Mesodermal cell (in vitro differentiated cells): ENCODE results near the gene DNAJB8.

ENCODE experiments used
- H3K27ac ChIP-seq: 2 replicates; pipeline ENCODE4 v1.7.0; 2013; ENCODE audit warnings: mild to moderate bottlenecking, low read depth, low read length, moderate library complexity; ENCODE audit not compliant: severe bottlenecking
- H3K36me3 ChIP-seq: 2 replicates; pipeline ENCODE4 v1.7.1; 2013; ENCODE audit warnings: mild to moderate bottlenecking, low read length, moderate library complexity; ENCODE audit not compliant: control insufficient read depth, insufficient read depth
- H3K4me1 ChIP-seq: one replicate; pipeline ENCODE4 v1.7.1; 2013; ENCODE audit warnings: mild to moderate bottlenecking, low read length; ENCODE audit not compliant: insufficient read depth, control insufficient read depth, poor library complexity, severe bottlenecking
- H3K4me3 ChIP-seq: 2 replicates; pipeline ENCODE4 v1.7.0; 2013; ENCODE audit warnings: low read length, control low read depth, mild to moderate bottlenecking; ENCODE audit not compliant: insufficient read depth, poor library complexity, severe bottlenecking; ENCODE audit errors: extremely low read depth
- H3K9me3 ChIP-seq: 2 replicates; pipeline ENCODE4 v1.7.1; 2013; ENCODE audit warnings: mild to moderate bottlenecking, low read length, moderate library complexity; ENCODE audit not compliant: control insufficient read depth
- WGBS, 2 experiments: methylation state at CpG; one replicate each; pipeline ENCODE4 v1.1.5; 2013; ENCODE audit warnings: missing lambda C conversion rate in 2 of 2; ENCODE audit not compliant: insufficient coverage in 2 of 2; 5-methylcytosine and 5-hydroxymethylcytosine counted together

Gene DNAJB8

GRCh38 chr3:128482666-128483656 lies 16.3 kb upstream of the DNAJB8 start:
- Histone ChIP-seq H3K9me3 (no peaks in the 10 kb centered on the region), H3K36me3 (peaks cover 76% of the 10 kb centered on the region), H3K27ac (peak overlapping the region; percentile 94), H3K4me1 (peaks cover 45% of the 10 kb centered on the region), H3K4me3 (peak overlapping the region; percentile 90)
- 4% methylated on average over 10 to 13 of the region's 33 CpGs for WGBS, 2 experiments

GRCh38 chr3:128482175-128482574 lies 15.5 kb upstream of the DNAJB8 start:
- peaks cover 45% of the 10 kb centered on the region for H3K4me1 ChIP-seq
- H3K9me3 ChIP-seq: no peaks in the 10 kb centered on the region
- H3K4me3 ChIP-seq: peak overlapping the region; percentile 90
- peaks cover 76% of the 10 kb centered on the region for H3K36me3 ChIP-seq
- 15 to 24% methylated on average over 10 to 11 of the region's 11 CpGs for WGBS, 2 experiments
- H3K27ac ChIP-seq: peak overlapping the region; percentile 94

DNA sequence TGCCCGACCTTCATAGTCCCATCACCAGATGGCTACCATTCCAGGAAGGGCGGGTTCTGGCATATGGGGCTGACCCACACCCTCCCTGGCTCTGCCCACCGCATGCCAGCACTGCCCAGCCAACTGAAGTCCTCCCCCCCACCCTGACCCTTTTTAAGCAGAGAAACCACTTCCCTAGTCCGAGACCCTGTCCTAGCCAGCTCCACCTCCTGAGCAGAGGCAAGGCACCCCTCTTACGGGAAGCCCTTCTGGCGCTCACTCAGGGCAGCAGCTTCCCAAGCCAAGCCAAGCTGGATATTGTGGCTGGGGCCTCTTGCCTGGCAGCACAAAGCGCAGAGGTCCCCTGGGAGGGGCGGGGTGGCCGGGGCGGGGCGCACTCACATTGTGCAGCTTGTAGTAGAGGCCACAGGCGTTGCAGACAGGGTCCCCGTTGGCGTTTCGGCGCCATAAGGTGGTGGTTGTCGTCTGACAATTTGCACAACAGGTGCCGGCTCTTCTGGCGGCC lies 14.8 kb upstream of the DNAJB8 start:
- Histone ChIP-seq H3K36me3 (peaks cover 72% of the 10 kb centered on the region), H3K4me3 (peak overlapping the region; percentile 90), H3K27ac (no peak overlapping the region), H3K9me3 (no peaks in the 10 kb centered on the region), H3K4me1 (peaks cover 45% of the 10 kb centered on the region)
- 42 to 46% methylated on average over 17 to 18 of the region's 19 CpGs for WGBS, 2 experiments

- Histone ChIP-seq H3K4me3 (no peak overlapping the region), H3K36me3 (peaks cover 66% of the 10 kb centered on the region), H3K9me3 (no peaks in the 10 kb centered on the region), H3K4me1 (peaks cover 45% of the 10 kb centered on the region), H3K27ac (no peak overlapping the region)
- 94 to 95% methylated on average over 26 to 27 of the region's 27 CpGs for WGBS, 2 experiments
Observed at GRCh38 chr3:128480717-128481437, 14.2 kb upstream of the DNAJB8 start.

DNA sequence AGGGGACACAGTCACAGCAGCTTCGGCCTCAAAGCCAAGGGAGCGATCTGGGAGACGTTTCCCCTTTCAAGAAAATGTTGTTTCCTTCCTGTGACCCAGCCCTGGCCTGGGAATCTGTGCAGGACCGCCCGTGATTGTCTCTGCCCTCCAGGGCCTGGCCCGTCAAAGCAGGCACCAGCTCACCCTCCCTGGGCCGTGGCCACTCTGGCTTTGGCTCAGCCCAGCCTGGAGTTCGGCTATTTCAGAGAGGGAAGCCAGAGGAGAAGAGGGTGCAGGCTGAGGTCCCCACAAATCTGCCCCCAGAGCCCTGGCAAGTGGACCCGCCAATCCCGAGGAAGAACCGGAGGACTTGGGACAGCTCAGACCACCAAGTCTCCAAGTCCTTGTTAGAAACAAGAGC lies 13.6 kb upstream of the DNAJB8 start:
- H3K9me3 ChIP-seq: no peaks in the 10 kb centered on the region
- 81 to 90% methylated on average over 9 to 11 of the region's 11 CpGs for WGBS, 2 experiments
- H3K27ac ChIP-seq: no peak overlapping the region
- H3K36me3 ChIP-seq: peaks cover 60% of the 10 kb centered on the region
- H3K4me3 ChIP-seq: no peak overlapping the region
- H3K4me1 ChIP-seq: peaks cover 45% of the 10 kb centered on the region

- WGBS, 2 experiments: 88 to 89% methylated on average over 10 of the region's 10 CpGs
- Histone ChIP-seq H3K4me1 (peaks cover 41% of the 10 kb centered on the region), H3K36me3 (peaks cover 54% of the 10 kb centered on the region), H3K4me3 (no peak overlapping the region), H3K9me3 (no peaks in the 10 kb centered on the region), H3K27ac (no peak overlapping the region)
Observed at GRCh38 chr3:128479558-128480086, 12.9 kb upstream of the DNAJB8 start.

GRCh38 chr3:128478576-128479506 lies 12.2 kb upstream of the DNAJB8 start:
- peaks cover 35% of the 10 kb centered on the region for H3K4me1 ChIP-seq
- 73 to 75% methylated on average over 7 to 8 of the region's 11 CpGs for WGBS, 2 experiments

GRCh38 chr3:128476659-128477058 lies 10.0 kb upstream of the DNAJB8 start:
- peaks cover 37% of the 10 kb centered on the region for H3K36me3 ChIP-seq
- 92 to 94% methylated on average over 4 of the region's 5 CpGs for WGBS, 2 experiments
- no peak overlapping the region for H3K27ac ChIP-seq
- no peak overlapping the region for H3K4me3 ChIP-seq
- no peaks in the 10 kb centered on the region for H3K9me3 ChIP-seq
- peaks cover 19% of the 10 kb centered on the region for H3K4me1 ChIP-seq

More at GRCh38 chr3:128478576-128479506, 12.2 kb upstream of the DNAJB8 start:
- H3K27ac ChIP-seq: no peak overlapping the region
- H3K4me3 ChIP-seq: no peak overlapping the region
- H3K36me3 ChIP-seq: peaks cover 47% of the 10 kb centered on the region
- no peaks in the 10 kb centered on the region for H3K9me3 ChIP-seq

GRCh38 chr3:128475355-128475754 lies 8.7 kb upstream of the DNAJB8 start:
- no peak overlapping the region for H3K27ac ChIP-seq
- WGBS, 2 experiments: 89 to 90% methylated on average over 3 to 6 of the region's 8 CpGs

DNA sequence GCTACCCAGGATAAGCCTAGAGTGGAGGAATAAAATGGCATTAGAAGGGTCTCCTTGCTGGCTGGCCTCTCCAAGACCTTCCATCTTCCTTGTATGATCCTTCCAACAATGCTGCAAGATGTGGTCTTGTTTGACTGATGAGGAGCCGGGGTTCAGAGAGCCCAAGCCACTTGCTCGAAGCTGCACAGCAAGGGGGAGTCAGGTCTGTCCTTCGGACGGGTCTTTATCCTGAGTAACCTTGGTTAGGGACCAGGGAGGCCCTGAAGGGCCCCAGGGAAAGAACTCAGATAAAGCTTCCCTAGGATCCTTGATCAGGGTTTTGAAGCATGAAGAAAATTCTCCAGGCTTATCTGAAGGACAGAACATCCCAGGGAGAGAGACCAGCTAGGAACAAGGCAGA lies 7.0 kb upstream of the DNAJB8 start:
- no peaks in the 10 kb centered on the region for H3K9me3 ChIP-seq
- WGBS, 2 experiments: 48% methylated on average over 3 of the region's 4 CpGs
- H3K4me3 ChIP-seq: no peak overlapping the region
- H3K36me3 ChIP-seq: peaks cover 7% of the 10 kb centered on the region
- H3K4me1 ChIP-seq: no peaks in the 10 kb centered on the region
- H3K27ac ChIP-seq: no peak overlapping the region

More at GRCh38 chr3:128475355-128475754, 8.7 kb upstream of the DNAJB8 start:
- peaks cover 7% of the 10 kb centered on the region for H3K4me1 ChIP-seq
- no peaks in the 10 kb centered on the region for H3K9me3 ChIP-seq
- H3K4me3 ChIP-seq: no peak overlapping the region
- H3K36me3 ChIP-seq: peaks cover 24% of the 10 kb centered on the region
